GM19240 (cell line): ENCODE measurements around the gene MTFR1L.

Source experiments
- DNase-seq: peaks from one replicate; pipeline ENCODE4 v3.0.0; 2011; ENCODE audit warnings: low spot score; ENCODE audit not compliant: insufficient read length

Gene MTFR1L

DNA sequence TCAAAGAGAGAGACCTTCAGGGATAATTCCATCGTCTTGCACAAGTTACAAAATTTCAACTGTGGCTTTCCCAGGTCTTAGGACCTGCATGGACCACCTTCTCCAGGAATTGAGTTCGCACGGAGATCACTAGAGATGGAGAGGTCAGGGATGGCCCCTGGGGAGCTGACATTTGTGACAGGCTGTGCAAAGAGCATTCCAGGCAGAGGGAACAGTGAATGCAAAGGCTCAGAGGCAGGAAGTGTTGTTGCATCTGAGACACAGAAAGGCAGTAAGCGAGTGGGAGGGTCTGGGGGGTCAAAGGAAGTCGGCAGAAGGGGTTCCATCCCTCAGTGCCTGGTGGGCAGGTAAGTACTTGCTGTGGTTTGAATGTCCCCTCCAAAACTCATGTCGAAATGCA, 29.3 kb upstream of the MTFR1L start:
- DNase-seq = no peak

GRCh38 chr1:25792115-25792514, 27.6 kb upstream of the MTFR1L start:
- DNase-seq = no peak

- DNase-seq = no peak
Measured at GRCh38 chr1:25793585-25794170, 26.1 kb upstream of the MTFR1L start.

DNA sequence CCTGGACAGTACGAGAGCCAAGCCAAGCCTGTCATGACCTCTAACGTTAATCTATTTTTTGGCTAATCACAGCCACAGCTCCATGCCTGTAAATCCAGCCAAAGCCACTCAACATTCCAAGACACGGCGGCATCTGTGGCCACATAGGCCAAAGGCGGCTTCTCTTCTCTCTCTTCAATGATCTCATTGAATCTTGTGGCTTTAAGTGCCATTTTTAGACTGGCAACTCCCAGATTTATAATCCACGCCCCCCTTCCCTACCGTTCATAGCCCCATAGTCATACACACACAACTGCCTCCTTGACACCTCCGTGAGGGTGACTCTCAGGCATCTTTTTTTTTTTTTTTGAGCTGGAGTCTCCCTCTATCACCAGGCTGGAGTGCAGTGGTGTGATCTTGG, 25.4 kb upstream of the MTFR1L start:
- no peak for DNase-seq

- no peak for DNase-seq
Measured at GRCh38 chr1:25795211-25795610, 24.5 kb upstream of the MTFR1L start.

DNA sequence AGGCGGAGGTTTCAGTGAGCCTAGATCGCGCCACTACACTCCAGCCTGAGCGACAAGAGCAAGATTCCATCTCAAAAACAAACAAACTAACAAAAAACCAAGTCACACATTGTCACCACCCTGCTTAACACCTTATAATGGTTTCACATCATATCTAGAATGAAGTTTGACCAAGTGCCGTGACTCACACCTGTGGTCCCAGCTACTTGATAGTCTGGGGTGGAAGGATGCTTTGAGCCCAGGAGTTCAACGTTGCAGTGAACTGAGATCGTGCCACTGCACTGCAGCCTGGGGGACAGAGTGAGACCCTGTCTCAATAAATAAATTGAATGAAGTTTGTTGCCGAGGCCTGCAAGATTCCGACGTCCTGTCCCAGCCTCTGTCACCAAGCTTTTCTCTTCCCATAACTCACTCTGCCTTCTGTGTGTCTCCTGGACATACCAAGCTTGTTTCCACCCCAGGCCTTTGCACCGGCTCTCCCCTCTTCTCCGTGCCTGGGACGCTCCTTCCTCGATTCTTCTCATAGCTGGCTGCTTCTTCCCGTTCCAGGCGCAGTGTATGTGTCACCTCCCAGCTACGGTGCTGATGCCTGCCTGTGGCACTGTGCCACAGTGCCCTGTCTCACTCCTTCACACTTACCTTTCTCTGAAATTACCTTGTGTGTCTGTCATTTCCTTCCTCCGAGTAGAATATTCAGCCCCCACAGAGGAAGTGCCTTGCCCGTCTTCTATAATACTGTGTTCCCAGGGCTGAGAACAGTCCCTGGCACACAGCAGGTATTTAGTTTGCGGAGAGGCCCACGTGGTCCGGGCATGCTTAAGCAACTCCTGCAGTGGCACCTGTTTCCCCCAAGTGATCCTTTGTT, 23.6 kb upstream of the MTFR1L start:
- no peak for DNase-seq

GRCh38 chr1:25796811-25797458, 22.8 kb upstream of the MTFR1L start:
- no peak for DNase-seq

DNA sequence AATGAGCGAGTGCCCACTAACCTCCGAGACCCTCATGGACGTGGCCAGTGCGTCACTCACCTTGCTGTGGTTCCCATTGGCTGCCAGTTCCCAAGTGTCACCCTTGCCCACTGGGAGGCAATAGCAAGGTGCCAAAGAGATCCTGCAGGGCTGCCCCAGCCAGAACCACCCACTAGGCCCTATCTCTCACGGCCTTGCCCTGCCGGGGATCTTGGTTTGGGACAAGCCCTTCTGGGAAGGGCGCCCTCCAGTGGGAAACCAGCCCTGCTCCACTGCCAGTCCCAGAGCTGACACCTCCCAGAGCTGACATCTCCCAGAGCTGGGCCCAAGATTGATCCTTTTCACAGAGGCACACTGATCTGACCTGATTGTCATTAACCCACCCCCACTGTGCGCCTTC, 21.8 kb upstream of the MTFR1L start:
- no peak for DNase-seq

DNA sequence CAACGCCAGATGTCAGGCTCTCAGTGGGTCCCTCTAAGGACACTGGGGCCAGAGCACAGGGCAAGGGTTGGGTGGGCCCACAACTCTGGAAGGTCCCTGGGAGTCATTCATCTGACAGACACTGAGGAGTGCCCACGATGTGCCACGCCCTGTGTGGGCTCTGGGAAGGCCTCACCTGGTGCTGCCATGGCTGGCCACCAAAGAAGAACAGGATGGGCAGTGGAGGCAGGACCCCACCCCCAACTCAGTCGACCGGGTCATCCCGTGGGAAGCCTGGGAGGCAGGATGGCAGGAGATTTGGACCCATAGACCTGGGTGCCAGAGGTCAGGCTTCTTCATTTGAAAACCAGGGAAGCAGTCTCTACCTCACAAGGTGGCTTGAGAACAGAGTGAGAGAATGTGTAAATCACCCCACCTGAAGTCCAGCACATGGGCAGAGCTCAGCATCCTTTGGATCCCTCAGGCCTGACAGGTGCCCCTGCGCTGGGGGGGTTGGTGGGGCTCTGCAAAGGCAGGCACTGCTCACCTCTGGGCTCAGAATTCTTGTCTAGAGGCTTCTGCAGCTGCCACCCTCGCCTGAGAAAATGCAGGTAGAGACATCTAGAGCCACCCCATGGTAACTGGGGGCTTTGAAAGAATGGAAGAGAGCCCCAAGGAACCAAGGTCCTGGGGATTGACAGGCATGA, 20.9 kb upstream of the MTFR1L start:
- DNase-seq = no peak

- no peak for DNase-seq
Measured at GRCh38 chr1:25799352-25799934, 20.3 kb upstream of the MTFR1L start.

DNA sequence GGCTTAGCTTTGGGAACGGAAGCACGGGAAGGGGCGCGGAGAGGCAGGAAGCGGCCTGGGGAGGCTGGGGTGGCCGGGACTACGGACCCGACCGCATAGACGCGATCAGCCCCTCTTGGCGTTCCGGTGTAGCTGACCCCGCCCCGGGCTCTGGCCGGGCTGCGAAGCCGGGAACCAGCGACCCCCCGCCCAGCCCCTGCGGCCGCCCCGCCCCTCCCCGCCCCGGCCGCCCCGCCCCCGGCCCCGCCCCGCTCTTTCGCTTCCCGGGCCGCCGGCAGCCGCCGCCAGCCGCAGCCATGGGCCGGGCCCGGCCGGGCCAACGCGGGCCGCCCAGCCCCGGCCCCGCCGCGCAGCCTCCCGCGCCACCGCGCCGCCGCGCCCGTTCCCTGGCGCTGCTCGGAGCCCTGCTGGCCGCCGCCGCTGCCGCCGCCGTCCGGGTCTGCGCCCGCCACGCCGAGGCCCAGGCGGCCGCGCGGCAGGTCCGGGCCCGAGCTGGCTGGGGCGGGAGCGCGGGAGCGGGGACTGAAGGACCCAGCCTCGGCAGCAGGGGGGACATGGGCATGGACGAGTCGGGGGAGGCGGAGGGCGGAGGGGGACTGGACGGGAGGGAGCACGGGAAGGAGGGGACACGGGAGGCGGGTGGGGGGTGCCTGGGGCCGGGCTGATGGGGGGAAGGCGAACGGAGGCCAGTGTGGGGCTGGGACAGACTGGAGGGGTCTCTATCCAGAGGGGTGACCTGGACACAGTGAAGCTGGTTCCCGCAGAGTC, 19.6 kb upstream of the MTFR1L start, which contains the start of gene SELENON:
TSS of gene SELENON (plus strand) at position 259 of the 768 bp plus-strand sequence. CDS start at position 297, 38 bp downstream.
- no peak for DNase-seq

GRCh38 chr1:25800703-25801377, 18.9 kb upstream of the MTFR1L start:
- no peak for DNase-seq

GRCh38 chr1:25802915-25803314, 16.8 kb upstream of the MTFR1L start:
- DNase-seq = peak; percentile 68

DNA sequence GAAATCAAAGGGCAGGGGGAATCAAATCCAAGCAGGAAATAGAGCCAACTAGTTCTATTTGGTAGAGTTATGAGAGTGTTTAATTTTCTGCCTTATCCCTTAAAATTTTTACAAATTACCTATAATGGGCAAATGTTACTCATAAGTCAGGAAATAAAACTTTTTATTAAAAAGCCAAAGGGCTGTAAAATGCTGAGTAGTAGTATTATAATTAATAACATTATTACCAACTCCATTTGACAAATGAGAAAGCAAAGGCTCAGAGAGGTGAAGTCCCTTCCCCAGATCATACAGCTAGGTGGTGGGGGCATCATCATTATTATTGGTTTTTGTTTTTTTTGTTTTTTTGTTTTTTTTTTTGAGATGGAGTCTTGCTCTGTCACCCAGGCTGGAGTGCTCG, 16.4 kb upstream of the MTFR1L start:
- DNase-seq = no peak

- DNase-seq = peak; percentile 74
Measured at GRCh38 chr1:25804244-25804963, 15.3 kb upstream of the MTFR1L start.

- DNase-seq = no peak
Measured at GRCh38 chr1:25804964-25805862, 14.5 kb upstream of the MTFR1L start.

DNA sequence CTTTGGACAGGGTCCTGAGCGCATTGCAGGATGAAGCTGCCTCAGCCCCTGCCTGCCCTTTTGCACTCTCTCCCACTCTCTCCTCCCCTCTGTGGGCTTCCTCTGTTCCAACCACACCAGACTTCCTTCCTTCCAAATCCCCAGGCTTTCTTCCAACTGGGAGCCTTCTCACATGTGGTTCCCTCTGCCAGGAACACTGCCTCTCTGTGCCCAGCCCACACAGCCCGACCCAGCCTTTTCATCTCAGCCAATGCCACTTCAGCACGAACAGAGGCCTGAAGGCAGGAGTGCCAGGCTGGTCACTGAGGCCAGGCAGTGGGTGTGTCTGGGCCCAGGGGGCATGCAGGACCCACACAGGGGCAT, 13.9 kb upstream of the MTFR1L start:
- no peak for DNase-seq

DNA sequence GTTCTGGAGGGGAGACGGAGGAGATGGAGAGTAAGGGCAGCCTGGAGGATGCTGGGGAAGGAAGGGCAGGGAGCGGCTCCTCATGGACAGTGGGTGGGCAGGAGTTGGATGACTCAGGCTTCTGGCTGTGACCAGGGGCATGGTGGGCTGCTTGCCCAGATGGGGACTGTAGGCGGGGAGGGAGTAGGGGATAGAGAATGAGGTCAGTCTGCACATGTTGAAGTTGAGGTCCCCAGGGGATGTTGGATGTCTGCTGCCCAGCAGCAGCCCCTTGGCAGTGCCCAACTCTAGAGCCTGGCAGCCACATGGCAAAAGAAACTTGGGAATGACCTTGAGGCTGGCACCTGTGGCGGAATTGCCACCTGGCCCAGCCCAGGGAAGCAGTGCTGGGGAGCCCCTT, 13.3 kb upstream of the MTFR1L start:
- no peak for DNase-seq
